ENCODE data around the gene MTCL1.

MTCL1 gene

DNA sequence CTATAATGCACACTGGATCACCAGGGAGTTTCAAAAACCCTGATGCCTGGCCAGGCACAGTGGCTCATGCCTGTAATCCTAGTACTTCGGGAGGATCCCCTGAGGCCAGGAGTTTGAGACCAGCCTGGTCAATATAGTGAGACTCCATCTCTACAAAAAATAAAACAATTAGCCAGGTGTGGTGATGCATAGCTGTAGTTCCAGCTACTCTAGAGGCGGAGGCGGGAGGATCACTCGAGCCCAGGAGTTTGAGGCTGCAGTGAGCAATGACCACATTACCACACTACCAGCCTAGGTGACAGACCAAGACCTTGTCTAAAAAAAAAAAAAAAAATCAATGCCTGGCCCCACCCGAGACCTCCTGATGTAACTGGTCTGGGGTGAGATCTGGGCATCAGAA lies 137.2 kb downstream of the MTCL1 start:
- no peak for TF ChIP-seq CTCF (IDR thresholded peaks at IDR 0.05; ENCODE audit: low read depth, low read length)
- DNase-seq (ENCODE audit: extremely low read depth, low read depth): no peak

GRCh38 chr18:8843005-8843404 lies 137.6 kb downstream of the MTCL1 start:
- DNase-seq (ENCODE audit: extremely low read depth, low read depth): no peak
- no peak for TF ChIP-seq CTCF (IDR thresholded peaks at IDR 0.05; ENCODE audit: low read depth, low read length)

GRCh38 chr18:8844721-8845148 lies 139.4 kb downstream of the MTCL1 start:
- no peak for TF ChIP-seq CTCF (IDR thresholded peaks at IDR 0.05; ENCODE audit: low read depth, low read length)
- no peak for DNase-seq (ENCODE audit: extremely low read depth, low read depth)

GRCh38 chr18:8845506-8845905 lies 140.2 kb downstream of the MTCL1 start:
- TF ChIP-seq CTCF (IDR thresholded peaks at IDR 0.05; ENCODE audit: low read depth, low read length): no peak
- no peak for DNase-seq (ENCODE audit: extremely low read depth, low read depth)

DNA sequence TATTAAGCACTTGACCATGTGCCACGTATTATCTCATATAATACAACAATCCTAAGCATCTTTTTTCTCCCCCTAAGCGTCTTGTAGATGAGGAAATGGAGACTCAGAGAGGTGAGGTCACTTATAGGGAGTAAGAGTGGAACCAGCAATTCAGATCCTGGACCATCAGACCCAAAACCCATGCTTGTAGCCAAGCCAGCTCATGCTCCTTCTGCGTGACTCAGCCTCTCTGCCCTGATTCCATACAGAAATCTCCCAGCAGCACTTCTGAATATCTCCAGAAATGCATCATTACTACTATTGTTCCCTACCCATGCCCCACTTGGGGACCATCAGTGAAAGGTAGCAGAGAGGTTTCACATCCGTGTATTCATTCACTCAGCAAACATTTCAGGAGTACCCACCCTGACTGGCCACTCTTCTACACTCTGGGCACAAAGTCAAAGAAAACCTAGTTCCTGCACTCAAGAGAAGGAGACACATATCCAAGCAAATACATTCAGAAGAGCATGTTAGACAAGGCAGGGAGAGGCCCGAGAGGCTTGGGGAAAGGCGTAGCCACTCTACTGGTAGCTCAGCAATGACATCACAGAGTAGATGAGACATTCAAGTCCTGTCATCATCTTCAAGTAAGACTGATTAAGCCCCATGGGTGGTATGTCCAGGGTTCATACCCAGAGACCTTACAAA lies 141.9 kb downstream of the MTCL1 start:
- DNase-seq (ENCODE audit: extremely low read depth, low read depth): no peak
- TF ChIP-seq CTCF (IDR thresholded peaks at IDR 0.05; ENCODE audit: low read depth, low read length): no peak

DNA sequence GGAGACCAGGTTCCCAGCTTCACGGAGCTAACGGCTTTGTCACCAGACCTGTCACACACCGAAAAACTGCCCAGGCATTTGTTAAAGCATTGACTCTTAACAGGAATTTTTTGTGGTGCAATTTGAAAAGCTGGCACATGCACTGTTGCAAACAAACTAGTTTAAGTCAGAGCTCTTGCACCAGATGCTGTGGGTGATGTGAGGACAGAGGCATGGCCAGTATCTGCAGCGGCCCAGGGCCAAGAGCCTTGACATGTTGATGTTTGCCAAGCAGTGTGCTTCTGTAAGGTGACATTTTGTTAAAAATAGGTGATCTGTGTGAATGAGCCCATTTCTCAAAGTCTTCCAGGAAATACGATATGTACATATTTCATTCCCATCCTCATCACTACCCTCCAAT lies 142.5 kb downstream of the MTCL1 start:
- TF ChIP-seq CTCF (IDR thresholded peaks at IDR 0.05; ENCODE audit: low read depth, low read length): no peak
- DNase-seq (ENCODE audit: extremely low read depth, low read depth): no peak

DNA sequence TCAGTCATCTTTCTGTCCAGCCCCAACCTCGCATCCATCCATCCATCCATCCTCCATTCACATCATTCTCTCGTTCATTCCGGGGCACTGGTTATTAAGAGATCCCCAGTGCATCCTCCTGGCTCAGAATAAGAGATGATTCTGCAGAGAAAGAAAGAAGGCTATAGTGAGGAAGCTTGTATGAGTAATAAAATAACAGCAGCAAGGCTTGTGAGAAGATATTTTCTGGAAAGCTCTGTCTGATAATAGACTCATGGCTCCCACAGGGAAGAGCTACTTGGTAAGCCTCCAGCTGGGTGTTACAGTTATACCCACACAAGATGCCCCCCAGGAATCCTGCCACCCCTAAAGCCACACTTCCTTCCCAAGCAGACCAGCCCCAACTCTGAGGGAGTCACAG lies 143.2 kb downstream of the MTCL1 start:
- no peak for TF ChIP-seq CTCF (IDR thresholded peaks at IDR 0.05; ENCODE audit: low read depth, low read length)
- DNase-seq (ENCODE audit: extremely low read depth, low read depth): no peak

Measured in AG09319 (cell line).